Hair follicle dermal papilla cell (primary cell): ENCODE results near the gene ZAR1L. TPM values are rescaled to one million over a fixed set of nuclear protein-coding genes. Genes with fewer than 3 reads are reported as not detected.

ENCODE experiments used
- total RNA-seq: library from RNA; depleted of rRNA; stranded (reverse); fragments of >200 nt; gene quantifications from 2 replicates; pipeline ENCODE4 v1.2.3, GENCODE V29; 2012

ZAR1L gene
- 0.24 TPM in 1 of 2 replicates, not detected in the other for total RNA-seq

GRCh38 chr13:32315238-32316027 is at the start of gene ZAR1L, which contains the start of gene BRCA2:
TSS of gene ZAR1L (minus strand) at chr13:32315363. CDS start at chr13:32311925, 3,438 bp downstream.
TSS of gene BRCA2 (plus strand) at chr13:32315508. CDS start at chr13:32316461, 953 bp downstream.

Other genes with a start within 250 kb of the ZAR1L start
- gene BRCA2, start 145 bp upstream of the ZAR1L start, total RNA-seq = 2.7 and 3.2 TPM in 2 replicates
- gene N4BP2L1, start 112.8 kb upstream of the ZAR1L start, total RNA-seq = 3.4 and 4.0 TPM in 2 replicates
- gene N4BP2L2, start 223.4 kb upstream of the ZAR1L start, total RNA-seq = 106 and 123 TPM in 2 replicates